ENCODE results near the gene CHMP6. TPM values are rescaled to one million over a fixed set of nuclear protein-coding genes. Genes with fewer than 3 reads are reported as not detected.

The CHMP6 gene
- total and polyA plus RNA-seq, 9 of the 15 experiments (the other 6 are each of a cell fraction or from before 2014, with no cell fraction given), result 0.25 to 30.4 (median 13.4) TPM

DNA sequence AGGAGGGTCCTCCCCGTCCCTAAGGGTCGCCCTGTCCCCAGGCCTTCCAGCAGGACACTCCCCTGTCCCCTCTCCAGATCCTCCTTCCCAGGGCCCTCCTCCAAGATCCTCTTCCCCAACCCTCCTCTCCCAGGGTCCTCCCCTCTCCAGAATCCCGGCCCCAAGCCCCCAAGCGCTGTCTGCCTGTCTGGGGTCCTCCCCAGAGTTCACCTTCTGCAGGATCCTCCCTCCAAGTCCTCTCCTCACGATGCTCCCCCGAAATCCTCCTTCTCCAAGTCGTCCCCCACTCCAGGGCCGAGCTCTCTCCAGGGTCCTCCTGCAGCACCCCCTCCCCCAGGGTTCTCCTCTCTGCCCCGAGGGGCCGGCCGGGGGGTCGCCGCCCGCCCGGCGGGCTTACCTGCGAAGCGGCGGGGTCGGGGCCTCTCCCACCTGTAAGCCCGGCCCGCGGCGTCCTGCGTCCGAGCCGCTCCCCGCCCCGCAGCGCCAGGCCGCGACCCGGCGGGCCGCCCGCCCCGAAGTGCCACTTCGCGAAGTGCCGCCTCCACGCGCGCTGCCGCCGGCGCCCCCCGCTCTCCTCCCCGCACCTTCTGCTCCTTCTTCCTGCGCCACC lies 42.6 kb downstream of the CHMP6 start (continued):
- TF ChIP-seq, protein P1, sequence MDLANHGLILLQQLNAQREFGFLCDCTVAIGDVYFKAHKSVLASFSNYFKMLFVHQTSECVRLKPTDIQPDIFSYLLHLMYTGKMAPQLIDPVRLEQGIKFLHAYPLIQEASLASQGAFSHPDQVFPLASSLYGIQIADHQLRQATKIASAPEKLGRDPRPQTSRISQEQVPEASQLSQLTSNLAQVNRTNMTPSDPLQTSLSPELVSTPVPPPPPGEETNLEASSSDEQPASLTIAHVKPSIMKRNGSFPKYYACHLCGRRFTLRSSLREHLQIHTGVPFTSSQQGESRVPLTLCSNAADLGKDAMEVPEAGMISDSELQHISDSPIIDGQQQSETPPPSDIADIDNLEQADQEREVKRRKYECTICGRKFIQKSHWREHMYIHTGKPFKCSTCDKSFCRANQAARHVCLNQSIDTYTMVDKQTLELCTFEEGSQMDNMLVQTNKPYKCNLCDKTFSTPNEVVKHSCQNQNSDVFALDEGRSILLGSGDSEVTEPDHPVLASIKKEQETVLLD (IDR thresholded peaks at IDR 0.05), result 0 out of 2 replicates have a peak, but pooled peaks have one; percentile 24
- TF ChIP-seq RBM39 (optimal IDR thresholded peaks at IDR 0.05; ENCODE audit: low read depth, low read length) (no peak), HNRNPUL1 (IDR thresholded peaks at IDR 0.05; ENCODE audit: low read length) (no peak), NR1H2 (CRISPR knock-in tag; IDR thresholded peaks at IDR 0.05) (no peak), ZNF589 (CRISPR knock-in tag; IDR thresholded peaks at IDR 0.05; ENCODE audit: low read depth) (0 out of 2 replicates have a peak, but pooled peaks have one; percentile 19), ATF7 (IDR thresholded peaks at IDR 0.05) (no peak), RBBP5 (IDR thresholded peaks at IDR 0.05; ENCODE audit: borderline replicate concordance, insufficient read depth, low read length, poor library complexity, severe bottlenecking) (peak; percentile 15), ZNF766 (CRISPR knock-in tag; conservative IDR thresholded peaks at IDR 0.05) (no peak), CEBPB (tag; IDR thresholded peaks at IDR 0.05) (no peak), CEBPG (CRISPR knock-in tag; IDR thresholded peaks at IDR 0.05) (no peak), CEBPG (tag; conservative IDR thresholded peaks at IDR 0.05 in 1 of 2, IDR thresholded peaks at IDR 0.05 in 1 of 2) (no peak), POU5F1 (IDR thresholded peaks at IDR 0.05; ENCODE audit: borderline replicate concordance, low read depth, low read length, partially characterized antibody) (no peak), MCM3 (IDR thresholded peaks at IDR 0.05) (no peak), RFX7 (CRISPR knock-in tag; IDR thresholded peaks at IDR 0.05) (no peak), PHF20 (IDR thresholded peaks at IDR 0.05; ENCODE audit: partially characterized antibody) (no peak), TOE1 (IDR thresholded peaks at IDR 0.05; ENCODE audit: borderline replicate concordance) (no peak), TOE1 (CRISPR knock-in tag; IDR thresholded peaks at IDR 0.05; ENCODE audit: borderline replicate concordance, low read depth) (no peak), ZNF12 (CRISPR knock-in tag; IDR thresholded peaks at IDR 0.05) (no peak), DLX4 (CRISPR knock-in tag; IDR thresholded peaks at IDR 0.05) (no peak), SETDB1 (IDR thresholded peaks at IDR 0.05; ENCODE audit: low read length) (no peak), HLTF (IDR thresholded peaks at IDR 0.05) (no peak), SMAD1 (IDR thresholded peaks at IDR 0.05; ENCODE audit: low read depth, low read length, partially characterized antibody) (no peak), ZBTB8A (IDR thresholded peaks at IDR 0.05; ENCODE audit: partially characterized antibody) (no peak), ZNF436 (CRISPR knock-in tag; IDR thresholded peaks at IDR 0.05) (no peak), ZNF444 (CRISPR knock-in tag; IDR thresholded peaks at IDR 0.05) (no peak)
- TF ChIP-seq, protein P2, sequence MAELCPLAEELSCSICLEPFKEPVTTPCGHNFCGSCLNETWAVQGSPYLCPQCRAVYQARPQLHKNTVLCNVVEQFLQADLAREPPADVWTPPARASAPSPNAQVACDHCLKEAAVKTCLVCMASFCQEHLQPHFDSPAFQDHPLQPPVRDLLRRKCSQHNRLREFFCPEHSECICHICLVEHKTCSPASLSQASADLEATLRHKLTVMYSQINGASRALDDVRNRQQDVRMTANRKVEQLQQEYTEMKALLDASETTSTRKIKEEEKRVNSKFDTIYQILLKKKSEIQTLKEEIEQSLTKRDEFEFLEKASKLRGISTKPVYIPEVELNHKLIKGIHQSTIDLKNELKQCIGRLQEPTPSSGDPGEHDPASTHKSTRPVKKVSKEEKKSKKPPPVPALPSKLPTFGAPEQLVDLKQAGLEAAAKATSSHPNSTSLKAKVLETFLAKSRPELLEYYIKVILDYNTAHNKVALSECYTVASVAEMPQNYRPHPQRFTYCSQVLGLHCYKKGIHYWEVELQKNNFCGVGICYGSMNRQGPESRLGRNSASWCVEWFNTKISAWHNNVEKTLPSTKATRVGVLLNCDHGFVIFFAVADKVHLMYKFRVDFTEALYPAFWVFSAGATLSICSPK (IDR thresholded peaks at IDR 0.05; ENCODE audit: borderline replicate concordance), result no peak
